Epidermal melanocyte (primary cell): ENCODE measurements around the gene EREG.

ENCODE experiments used
- DNase-seq: peaks from one replicate; pipeline ENCODE4 v3.0.0; 2011; ENCODE audit warnings: low spot score; ENCODE audit not compliant: insufficient read length

Gene EREG, protein sequence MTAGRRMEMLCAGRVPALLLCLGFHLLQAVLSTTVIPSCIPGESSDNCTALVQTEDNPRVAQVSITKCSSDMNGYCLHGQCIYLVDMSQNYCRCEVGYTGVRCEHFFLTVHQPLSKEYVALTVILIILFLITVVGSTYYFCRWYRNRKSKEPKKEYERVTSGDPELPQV

DNA sequence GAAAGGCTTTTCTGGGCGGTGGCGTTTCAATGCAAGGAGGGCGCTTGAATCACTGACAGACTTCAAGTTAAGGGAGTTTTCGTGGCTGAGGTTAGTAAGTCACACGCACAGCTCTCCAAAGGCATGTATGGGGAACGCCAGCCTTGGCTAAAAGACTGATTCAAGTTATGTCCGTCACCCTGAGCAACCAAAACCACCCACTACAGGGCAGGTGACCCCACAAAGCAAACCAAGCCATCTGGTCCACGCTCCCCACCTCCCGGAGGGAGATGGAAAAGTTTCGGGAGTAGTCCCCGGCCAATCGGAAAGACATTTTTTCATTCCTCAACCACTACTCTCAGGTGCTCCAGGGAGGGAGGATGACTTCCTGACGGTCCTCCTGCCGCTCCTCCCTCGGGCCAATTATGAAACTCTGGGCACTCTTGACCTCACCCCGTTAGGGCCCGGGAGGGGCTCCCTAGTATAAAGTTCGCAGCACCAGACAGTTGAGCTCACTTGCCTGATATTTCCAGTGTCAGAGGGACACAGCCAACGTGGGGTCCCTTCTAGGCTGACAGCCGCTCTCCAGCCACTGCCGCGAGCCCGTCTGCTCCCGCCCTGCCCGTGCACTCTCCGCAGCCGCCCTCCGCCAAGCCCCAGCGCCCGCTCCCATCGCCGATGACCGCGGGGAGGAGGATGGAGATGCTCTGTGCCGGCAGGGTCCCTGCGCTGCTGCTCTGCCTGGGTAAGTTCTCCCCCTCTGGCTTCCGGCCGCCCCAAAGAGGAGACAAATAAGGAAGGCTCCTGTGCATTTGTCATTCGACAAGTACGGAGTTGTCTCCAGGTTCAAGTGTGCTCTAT is at the start of gene EREG:
EREG (plus strand) TSS at position 494 of the 840 bp plus-strand sequence; CDS start at position 658, 164 bp downstream.
- DNase-seq = no peak

GRCh38 chr4:74315376-74315775 is 49.6 kb upstream of the EREG start:
- no peak for DNase-seq

GRCh38 chr4:74316397-74316796 is 48.5 kb upstream of the EREG start:
- DNase-seq = no peak

DNA sequence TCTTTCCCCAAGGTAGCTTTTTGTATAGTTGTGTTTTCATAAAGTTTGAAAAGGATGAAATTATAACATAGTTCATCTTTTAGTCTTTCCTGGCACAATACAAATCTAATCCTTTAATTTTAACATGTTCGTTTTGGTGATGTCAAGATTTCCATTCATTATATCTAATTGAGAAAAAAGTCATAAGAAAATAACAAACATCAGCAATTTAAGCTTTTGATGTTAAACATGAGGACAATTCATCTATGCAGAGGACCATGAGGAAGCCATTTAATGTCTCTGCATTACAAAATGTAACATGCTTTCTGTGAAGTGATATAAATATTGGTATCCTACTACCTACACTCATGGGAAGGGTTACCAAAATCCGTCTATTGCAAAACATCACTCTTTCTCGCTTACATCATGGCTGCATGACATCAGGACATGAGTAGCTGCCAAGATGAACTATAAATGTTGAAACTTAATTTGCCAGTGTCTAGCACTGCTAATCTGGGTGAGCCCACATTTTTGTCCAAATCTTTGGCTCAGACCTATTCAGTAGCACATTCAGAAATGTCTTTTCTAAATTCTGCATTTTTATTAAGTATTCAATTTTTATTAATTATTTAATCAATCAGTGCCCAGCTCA is 47.2 kb upstream of the EREG start:
- no peak for DNase-seq

DNA sequence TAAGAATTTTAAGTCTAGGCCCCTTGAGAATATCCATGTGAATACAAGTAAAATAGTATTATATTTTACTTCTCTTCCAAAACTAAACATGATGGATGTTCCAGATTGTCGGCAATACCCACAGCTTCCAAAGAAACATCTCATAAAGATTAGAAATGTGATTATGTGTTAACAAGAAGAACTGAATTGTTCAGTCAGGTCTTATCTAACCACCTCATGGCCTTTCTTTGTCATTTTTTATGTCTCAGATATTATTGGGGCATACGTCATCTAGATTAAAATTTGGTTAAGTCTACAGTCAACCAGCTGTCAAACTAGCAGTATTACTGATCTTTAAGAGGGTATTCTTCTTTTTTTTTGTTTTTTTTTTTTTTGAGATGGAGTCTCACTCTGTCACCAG is 46.7 kb upstream of the EREG start:
- no peak for DNase-seq

DNA sequence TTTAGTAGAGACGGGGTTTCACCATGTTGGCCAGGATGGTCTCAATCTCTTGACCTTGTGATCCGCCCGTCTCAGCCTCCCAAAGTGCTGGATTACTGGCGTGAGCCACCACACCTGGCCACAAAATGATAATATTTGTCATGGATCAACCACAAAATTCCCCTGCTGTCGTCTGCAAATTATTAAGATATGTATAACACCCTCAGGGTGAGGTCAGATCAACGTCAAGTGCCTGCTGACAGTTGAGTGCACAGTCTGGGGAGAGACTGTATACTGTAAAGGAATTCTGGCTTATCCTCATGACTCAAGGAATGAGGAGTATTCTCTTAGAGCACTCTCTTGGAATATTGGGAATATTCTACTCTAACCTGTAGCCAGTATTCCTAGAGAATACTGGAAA is 45.5 kb upstream of the EREG start:
- no peak for DNase-seq

GRCh38 chr4:74320559-74321118 is 44.3 kb upstream of the EREG start:
- no peak for DNase-seq

DNA sequence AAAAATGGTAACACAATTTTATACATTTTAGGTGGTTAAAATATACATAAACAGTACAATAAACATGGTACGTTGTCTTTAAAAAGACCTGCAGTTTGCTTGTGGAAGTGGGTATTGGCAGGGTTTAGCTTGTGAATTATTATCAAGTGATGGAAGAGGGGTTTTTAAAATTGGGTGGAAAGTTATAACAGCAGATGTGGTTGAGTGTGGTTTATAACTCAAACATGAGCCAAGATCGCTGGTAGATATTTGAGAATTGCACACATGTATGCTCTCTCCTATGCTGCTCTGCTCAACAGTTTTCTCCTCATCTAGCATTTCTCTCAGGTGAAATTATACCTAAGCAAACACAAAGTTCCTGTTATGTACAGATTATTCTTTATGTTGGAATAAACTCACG is 42.6 kb upstream of the EREG start:
- no peak for DNase-seq

GRCh38 chr4:74323663-74324062 is 41.3 kb upstream of the EREG start:
- DNase-seq = no peak

GRCh38 chr4:74324262-74324661 is 40.7 kb upstream of the EREG start:
- DNase-seq = no peak

DNA sequence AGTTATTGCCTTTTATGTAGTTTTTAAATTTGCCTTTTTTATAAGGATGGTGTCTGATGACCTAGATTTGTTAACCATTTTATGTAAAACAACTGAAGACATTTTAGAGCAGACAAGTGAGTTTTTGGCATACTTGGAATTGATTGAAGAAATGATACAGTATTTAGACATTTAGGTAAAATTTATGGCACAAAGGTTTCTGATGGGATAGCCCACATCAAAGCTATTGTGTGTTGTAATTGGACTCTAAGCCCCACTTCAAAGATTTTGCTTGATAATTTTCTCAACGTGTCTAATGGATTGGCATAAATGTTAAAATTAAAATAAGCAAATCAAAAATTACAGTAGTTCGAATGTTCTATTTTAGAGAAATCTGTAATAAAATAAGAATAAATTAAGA is 39.1 kb upstream of the EREG start:
- DNase-seq = no peak

DNA sequence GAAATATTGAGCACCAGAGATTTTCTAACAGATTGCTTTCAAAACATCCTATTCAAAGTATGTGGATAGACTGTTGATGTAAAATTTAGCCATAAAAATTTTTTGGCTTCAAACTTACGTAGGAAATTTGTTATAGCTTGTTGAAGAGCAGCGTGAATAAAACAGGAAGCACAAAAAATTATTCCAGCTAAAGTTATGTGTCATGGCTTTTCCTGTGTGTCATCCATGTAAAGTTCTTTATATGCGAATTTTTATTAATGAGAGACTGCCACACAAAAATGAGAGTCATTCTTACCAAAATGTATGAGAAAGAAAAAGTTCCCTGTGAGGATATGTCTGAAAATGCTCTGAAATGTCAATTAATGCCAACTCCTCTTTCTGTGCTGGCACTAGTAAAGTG is 37.2 kb upstream of the EREG start:
- DNase-seq = no peak

DNA sequence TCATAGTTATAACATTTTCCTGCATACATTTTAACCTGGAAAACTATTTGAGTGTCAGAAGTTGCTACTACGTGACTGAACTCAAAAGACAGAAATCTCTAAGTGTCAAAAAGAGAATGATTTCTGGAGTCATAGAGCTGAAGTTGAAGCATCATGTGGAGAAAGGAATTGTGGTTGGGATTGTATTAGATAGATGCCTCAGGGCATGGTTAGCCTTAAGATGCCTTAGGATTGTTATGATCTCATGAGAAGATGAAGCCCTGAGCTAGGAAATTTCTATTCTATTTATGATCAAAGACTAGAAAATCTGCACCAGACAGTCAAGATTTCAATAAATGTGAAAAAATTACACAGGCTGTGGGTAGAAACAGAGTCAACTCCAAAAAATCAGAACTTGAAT is 36.4 kb upstream of the EREG start:
- DNase-seq = peak; percentile 20

GRCh38 chr4:74329307-74329706 is 35.6 kb upstream of the EREG start:
- DNase-seq = no peak

- DNase-seq = no peak
Measured at GRCh38 chr4:74330295-74330750, 34.6 kb upstream of the EREG start.

DNA sequence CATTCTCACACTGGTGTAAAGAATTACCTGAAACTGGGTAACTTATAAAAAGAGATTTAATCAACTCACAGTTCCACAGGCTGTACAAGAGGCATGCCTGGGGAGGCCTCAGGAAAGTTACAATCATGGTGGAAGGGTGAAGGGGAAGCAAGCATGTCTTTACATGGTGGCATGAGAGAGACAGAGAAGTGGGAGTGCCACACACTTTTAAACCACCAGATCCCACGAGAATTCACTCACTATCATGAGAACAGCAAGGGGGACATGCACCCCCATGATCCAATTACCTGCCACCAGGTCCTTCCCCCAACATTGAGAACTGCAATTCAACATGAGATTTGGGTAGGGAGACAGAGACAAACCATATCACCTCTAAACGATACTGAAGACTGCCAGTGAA is 33.7 kb upstream of the EREG start:
- no peak for DNase-seq

DNA sequence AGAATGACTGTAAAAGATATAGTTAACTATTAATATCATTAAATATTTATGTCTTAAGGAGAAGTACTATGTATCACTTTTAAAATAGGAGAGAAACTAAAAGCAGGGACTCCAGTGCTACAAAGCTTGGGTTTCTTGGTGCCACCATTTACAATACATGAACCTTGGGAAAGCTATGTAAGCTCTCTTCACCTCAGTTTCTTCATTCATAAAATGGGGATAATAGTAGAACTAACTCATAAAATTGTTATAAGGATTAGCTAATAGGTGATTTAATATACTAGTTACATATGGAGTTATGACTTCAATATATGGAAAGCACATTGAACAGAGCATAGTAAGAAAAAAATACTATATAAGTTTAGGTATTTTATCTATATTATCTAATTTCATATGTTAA is 33.0 kb upstream of the EREG start:
- no peak for DNase-seq

DNA sequence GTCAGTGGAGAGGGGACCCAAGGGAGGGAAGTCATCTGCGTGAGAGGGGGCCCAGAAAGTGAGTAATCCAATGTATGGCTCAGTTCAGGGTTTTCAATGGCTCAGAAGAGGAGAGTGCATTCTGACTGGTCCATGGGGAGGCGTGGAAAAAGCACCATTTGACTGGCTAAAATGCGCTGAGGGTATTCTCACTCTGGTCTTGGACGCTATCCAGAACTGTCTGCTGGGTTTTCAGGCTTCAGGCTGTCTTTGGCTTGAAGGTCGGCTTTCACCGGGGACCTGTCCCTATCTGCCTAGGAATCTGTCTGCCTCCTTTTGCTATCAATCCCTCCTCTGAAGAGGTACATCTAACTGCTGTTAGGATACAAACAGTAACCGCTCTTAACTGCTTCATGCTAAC is 30.3 kb upstream of the EREG start:
- DNase-seq = no peak

DNA sequence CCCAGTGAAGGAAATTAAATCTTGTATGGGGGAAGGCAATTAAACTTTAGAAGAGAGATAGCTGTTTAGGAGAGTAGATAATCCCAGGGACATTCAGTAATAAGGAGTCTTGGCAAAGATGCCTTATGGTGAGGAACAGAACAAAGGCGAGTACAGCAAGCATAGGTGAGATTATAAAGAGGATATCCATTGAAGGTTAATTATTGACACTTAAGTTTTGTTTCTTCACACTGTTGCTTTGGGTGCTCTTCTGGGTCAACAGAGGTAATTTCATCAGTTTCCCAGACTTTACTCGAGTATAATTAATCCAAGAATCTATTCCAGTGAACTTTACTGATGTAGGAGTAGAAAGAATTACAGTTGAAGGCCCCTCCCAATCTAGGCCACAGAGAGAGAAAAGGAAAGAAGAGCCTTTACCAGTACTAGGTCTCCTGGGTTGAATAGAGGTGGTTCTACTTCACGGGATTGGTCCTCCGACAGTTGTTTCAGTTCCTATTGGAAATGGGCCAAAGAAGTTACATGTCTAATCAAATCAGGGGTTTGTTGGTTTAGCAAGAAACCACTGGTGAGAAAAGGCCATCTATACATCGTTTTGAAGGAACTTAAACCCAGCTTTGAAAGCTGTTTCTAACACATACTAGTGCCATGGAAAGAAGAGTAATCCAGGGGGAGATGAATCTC is 29.5 kb upstream of the EREG start:
- DNase-seq = no peak

- no peak for DNase-seq
Measured at GRCh38 chr4:74338792-74339333, 26.1 kb upstream of the EREG start.

- DNase-seq = no peak
Measured at GRCh38 chr4:74339501-74339900, 25.4 kb upstream of the EREG start.
